Chondrocyte (in vitro differentiated cells): Measurements from ENCODE around the gene CACTIN. TPM values are rescaled to one million over a fixed set of nuclear protein-coding genes. Genes with fewer than 3 reads are reported as not detected.

Experiments
- DNase-seq: peaks from one replicate; pipeline ENCODE4 v3.0.0; 2021; ENCODE audit warnings: mixed read lengths, low spot score
- H3K27ac Mint-ChIP-seq: one replicate; pipeline ENCODE4 v1.8.0; 2021; ENCODE audit warnings: mild to moderate bottlenecking, moderate library complexity, mixed read lengths; ENCODE audit not compliant: unreplicated experiment
- H3K27me3 Mint-ChIP-seq: 2 replicates; pipeline ENCODE4 v1.8.0; 2021; ENCODE audit warnings: low read depth, mixed read lengths
- H3K36me3 Mint-ChIP-seq: 2 replicates; pipeline ENCODE4 v1.8.0; 2021; ENCODE audit warnings: low read depth, mixed read lengths
- H3K4me1 Mint-ChIP-seq: 2 replicates; pipeline ENCODE4 v1.8.0; 2021; ENCODE audit warnings: low read depth, mild to moderate bottlenecking, mixed read lengths
- H3K4me3 Mint-ChIP-seq: one replicate; pipeline ENCODE4 v1.8.0; 2021; ENCODE audit warnings: mild to moderate bottlenecking, moderate library complexity, mixed read lengths; ENCODE audit not compliant: unreplicated experiment
- H3K9me3 Mint-ChIP-seq: 2 replicates; pipeline ENCODE4 v1.8.0; 2021; ENCODE audit warnings: low read depth, mixed read lengths
- total RNA-seq: library from RNA; stranded (reverse); gene quantifications from 3 replicates; pipeline ENCODE4 v1.2.1, GENCODE V29; 2021
- TF ChIP-seq, protein P1 (sequence below): fragments of 200-600 bp; sonication (generic); IDR thresholded peaks from 2 replicates; pipeline ENCODE4 v1.5.0; 2021; ENCODE audit warnings: antibody characterized with exemption, mild to moderate bottlenecking, moderate library complexity

Gene CACTIN
- total RNA-seq, 1 donor from 2014 or later: 19.5 TPM

DNA sequence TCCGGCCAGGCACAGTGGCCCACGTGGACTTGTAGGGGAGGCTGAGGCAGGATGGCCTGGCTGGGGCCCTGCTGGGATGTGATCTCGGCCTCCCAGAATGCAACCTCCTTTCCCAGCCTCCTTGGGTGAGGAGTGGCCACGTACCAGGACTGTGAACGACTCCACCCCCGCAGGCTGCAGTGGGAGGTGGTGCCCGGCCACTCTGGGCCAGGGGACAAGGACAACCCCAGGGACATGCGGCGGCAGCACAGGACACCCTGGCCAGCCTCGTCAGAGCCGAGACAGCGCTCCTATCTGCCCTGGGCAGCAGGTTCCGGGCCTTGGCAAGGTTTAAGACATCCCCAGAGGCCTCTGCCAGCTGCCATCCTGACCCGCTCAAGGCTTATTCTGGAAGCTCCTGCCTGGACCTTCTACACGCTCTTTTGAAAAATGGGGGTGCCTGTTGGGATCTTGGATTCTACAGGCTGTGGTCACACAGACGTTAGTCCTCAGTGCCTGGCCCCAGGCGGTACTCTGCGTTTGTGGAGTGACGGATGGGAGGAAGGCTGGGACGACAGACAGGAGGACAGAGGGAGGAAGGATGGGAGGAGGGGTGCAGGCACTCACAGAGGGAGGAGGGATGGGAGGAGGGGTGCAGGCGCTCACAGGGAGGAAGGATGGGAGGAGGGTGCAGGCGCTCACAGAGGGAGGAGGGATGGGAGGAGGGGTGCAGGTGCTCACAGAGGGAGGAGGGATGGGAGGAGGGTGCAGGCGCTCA lies 19.9 kb upstream of the CACTIN start:
- TF ChIP-seq, protein P1, sequence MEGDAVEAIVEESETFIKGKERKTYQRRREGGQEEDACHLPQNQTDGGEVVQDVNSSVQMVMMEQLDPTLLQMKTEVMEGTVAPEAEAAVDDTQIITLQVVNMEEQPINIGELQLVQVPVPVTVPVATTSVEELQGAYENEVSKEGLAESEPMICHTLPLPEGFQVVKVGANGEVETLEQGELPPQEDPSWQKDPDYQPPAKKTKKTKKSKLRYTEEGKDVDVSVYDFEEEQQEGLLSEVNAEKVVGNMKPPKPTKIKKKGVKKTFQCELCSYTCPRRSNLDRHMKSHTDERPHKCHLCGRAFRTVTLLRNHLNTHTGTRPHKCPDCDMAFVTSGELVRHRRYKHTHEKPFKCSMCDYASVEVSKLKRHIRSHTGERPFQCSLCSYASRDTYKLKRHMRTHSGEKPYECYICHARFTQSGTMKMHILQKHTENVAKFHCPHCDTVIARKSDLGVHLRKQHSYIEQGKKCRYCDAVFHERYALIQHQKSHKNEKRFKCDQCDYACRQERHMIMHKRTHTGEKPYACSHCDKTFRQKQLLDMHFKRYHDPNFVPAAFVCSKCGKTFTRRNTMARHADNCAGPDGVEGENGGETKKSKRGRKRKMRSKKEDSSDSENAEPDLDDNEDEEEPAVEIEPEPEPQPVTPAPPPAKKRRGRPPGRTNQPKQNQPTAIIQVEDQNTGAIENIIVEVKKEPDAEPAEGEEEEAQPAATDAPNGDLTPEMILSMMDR: no peak
- Mint-ChIP-seq H3K36me3 (peaks cover 7% of the 10 kb centered on the region), H3K27me3 (no peaks in the 10 kb centered on the region), H3K27ac (no peak overlapping the region), H3K9me3 (no peaks in the 10 kb centered on the region), H3K4me3 (no peak overlapping the region), H3K4me1 (no peaks in the 10 kb centered on the region)
- DNase-seq: no peak

DNA sequence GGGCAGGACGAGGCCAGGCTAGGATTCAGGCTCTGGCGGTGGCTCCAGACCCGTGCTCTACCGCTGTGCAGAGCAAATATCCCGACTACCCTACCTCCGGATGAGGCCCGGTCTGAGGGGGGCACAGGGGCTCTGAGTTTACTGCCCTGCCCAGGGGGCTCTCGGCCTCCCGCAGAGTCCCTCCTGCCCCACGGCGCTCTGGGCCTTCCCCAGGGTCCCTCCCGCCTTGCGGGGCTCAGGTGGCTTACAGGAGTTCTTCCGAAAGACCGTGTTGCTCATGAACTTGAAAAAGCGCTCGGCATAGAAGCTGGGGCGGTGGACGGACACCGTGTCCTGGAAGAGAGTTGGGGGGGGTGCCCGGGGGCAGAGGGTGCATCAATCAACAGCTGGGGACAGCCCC lies 19.1 kb upstream of the CACTIN start:
- TF ChIP-seq, protein P1: no peak
- Mint-ChIP-seq H3K4me3 (no peak overlapping the region), H3K27me3 (no peaks in the 10 kb centered on the region), H3K36me3 (peaks cover 4% of the 10 kb centered on the region), H3K9me3 (no peaks in the 10 kb centered on the region), H3K27ac (no peak overlapping the region), H3K4me1 (no peaks in the 10 kb centered on the region)
- DNase-seq: no peak

DNA sequence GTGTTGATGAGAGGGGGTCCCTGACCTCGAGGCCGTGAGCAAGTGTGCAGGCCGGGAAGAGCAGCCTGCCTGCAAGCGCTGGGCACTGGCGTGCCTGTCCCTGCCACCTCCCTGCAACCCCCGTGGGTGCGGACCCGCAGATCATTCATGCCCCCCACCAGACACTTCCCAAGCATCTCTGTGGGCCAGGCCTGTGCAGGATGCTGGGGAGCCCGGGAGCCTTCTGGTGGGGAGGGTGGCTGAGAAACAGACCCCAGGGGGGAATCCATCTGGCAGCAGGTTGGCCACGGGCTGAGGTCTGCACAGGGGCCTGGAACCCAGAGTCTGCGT lies 18.4 kb upstream of the CACTIN start:
- DNase-seq: no peak
- Mint-ChIP-seq H3K36me3 (peaks cover 4% of the 10 kb centered on the region), H3K4me3 (no peak overlapping the region), H3K27ac (no peak overlapping the region), H3K4me1 (no peaks in the 10 kb centered on the region), H3K27me3 (no peaks in the 10 kb centered on the region), H3K9me3 (no peaks in the 10 kb centered on the region)
- TF ChIP-seq, protein P1: no peak

DNA sequence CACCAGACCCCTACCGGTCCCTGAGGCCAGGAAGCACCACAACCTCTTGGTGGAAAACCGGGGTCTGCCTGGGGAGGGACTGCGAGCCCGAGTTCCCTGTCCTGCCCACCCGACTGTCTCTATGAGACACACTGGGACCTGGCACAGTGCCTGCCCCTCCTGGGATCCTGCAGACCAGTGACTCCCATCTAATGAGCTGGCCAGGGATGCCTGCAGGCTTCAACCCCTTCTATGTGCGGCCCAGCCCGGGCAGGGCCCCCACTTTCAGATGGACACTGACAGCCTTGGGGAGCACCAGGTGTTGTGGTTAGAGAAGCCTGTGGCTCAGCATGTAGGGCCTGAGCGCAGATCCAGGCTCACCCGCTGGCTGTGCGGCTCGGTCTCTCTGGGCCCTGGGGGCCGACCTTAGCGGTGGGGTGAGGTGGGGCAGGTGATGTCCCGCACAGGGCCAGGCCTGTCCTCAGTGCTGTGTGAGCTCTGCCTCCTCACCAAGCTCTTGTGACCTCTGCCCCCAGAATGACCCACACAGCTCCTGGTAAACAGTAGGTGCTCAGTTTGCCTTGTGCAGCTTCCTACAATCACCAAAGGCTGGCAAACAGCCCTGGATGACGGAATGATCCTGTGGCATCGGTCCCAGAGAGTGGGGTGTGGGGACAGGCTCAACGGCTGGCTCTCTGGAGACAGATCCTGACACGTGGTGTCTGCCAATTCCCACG lies 17.9 kb upstream of the CACTIN start:
- TF ChIP-seq, protein P1: no peak
- Mint-ChIP-seq H3K27ac (no peak overlapping the region), H3K36me3 (peaks cover 8% of the 10 kb centered on the region), H3K4me1 (no peaks in the 10 kb centered on the region), H3K9me3 (no peaks in the 10 kb centered on the region), H3K27me3 (no peaks in the 10 kb centered on the region), H3K4me3 (no peak overlapping the region)
- DNase-seq: no peak

DNA sequence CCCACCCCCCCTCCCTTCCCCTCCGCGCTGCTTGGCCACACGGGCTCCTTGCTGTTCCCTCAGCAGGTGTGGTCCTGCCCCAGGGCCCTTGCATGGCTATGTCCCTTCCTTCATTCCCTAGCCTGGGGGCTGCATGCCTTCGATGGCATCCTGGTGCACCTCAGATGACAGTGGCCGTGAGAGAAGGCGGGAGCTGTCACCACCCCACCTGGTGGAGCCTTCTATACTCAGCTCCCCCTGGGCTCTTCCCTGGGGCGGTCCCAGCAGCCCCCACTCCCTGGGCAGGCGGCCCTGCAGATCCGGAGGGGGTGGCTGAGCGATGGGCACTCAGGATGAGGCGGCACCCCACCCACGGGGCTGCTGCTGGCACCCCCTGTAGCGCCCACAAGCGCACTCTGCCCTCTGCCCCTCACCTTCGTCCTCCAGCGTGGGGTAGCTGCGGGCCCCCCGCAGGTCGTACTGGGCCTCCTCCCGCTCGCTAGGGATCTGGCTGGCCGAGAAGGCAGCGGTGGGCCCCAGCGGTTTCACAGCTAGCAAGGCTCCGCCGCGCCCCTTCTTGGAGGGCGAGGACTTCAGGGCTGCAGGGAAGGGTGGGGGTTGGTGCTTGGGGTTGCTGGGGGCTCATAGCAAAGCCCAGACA lies 17.2 kb upstream of the CACTIN start:
- H3K4me3 Mint-ChIP-seq: no peak overlapping the region
- no peak for DNase-seq

More for the DNA sequence above, 17.2 kb upstream of the CACTIN start:
- TF ChIP-seq, protein P1: no peak
- peaks cover 11% of the 10 kb centered on the region for H3K36me3 Mint-ChIP-seq
- H3K27ac Mint-ChIP-seq: no peak overlapping the region
- no peaks in the 10 kb centered on the region for H3K9me3 Mint-ChIP-seq
- H3K27me3 Mint-ChIP-seq: no peaks in the 10 kb centered on the region
- H3K4me1 Mint-ChIP-seq: no peaks in the 10 kb centered on the region
